ENCODE data around the gene LYPD5. TPM values are rescaled to one million over a fixed set of nuclear protein-coding genes. Genes with fewer than 3 reads are reported as not detected.
A peak's percentile ranks its signal among the peaks of the same experiment; 100 is the strongest.

LYPD5 gene
- total RNA-seq, 4 donors from 2014 or later: 93.8 to 231 (median 117) TPM

GRCh38 chr19:43798026-43798545, 4.2 kb downstream of the LYPD5 start:
- 59% methylated on average over 5 of the region's 5 CpGs; no CpG with 5 or more reads in 1 of the 2 donors for WGBS, 2 donors
- no peak for TF ChIP-seq CTCF (IDR thresholded peaks at IDR 0.05)
- TF ChIP-seq POLR2A (IDR thresholded peaks at IDR 0.05): no peak
- intact Hi-C loops (cut with DNase I; ENCODE audit: low total_unique reads): no loop called here
- H3K4me3 ChIP-seq (ENCODE audit: low read depth, poor library complexity, severe bottlenecking): no peak overlapping the region
- no peak for DNase-seq (ENCODE audit: low spot score in 2 of 2)

GRCh38 chr19:43797556-43797955, 4.7 kb downstream of the LYPD5 start:
- intact Hi-C loops (cut with DNase I; ENCODE audit: low total_unique reads): no loop called here
- TF ChIP-seq CTCF (IDR thresholded peaks at IDR 0.05) (no peak), POLR2A (IDR thresholded peaks at IDR 0.05) (no peak)
- 82 to 90% methylated on average over 7 of the region's 7 CpGs for WGBS, 2 donors
- peak in 1 of 2 donors; percentile 77 for DNase-seq (ENCODE audit: low spot score in 2 of 2)
- no peak overlapping the region for H3K4me3 ChIP-seq (ENCODE audit: low read depth, poor library complexity, severe bottlenecking)

GRCh38 chr19:43797118-43797517, 5.1 kb downstream of the LYPD5 start:
- WGBS, 2 donors: 40 to 65% methylated on average over 6 of the region's 6 CpGs
- no peak overlapping the region for H3K4me3 ChIP-seq (ENCODE audit: low read depth, poor library complexity, severe bottlenecking)
- TF ChIP-seq CTCF (IDR thresholded peaks at IDR 0.05) (no peak), POLR2A (IDR thresholded peaks at IDR 0.05) (no peak)
- peak in 1 of 2 donors; percentile 53 for DNase-seq (ENCODE audit: low spot score in 2 of 2)
- intact Hi-C loops (cut with DNase I; ENCODE audit: low total_unique reads): no loop called here

GRCh38 chr19:43790587-43790986, 11.7 kb downstream of the LYPD5 start:
- H3K4me3 ChIP-seq (ENCODE audit: low read depth, poor library complexity, severe bottlenecking): no peak overlapping the region
- 38 to 40% methylated on average over 3 of the region's 3 CpGs for WGBS, 2 donors
- TF ChIP-seq CTCF (IDR thresholded peaks at IDR 0.05) (no peak), POLR2A (IDR thresholded peaks at IDR 0.05) (no peak)
- DNase-seq (ENCODE audit: low spot score in 2 of 2): no peak
- intact Hi-C loops (cut with DNase I; ENCODE audit: low total_unique reads): no loop called here

- 4 to 10% methylated on average over 3 of the region's 3 CpGs for WGBS, 2 donors
- intact Hi-C loops (cut with DNase I; ENCODE audit: low total_unique reads): no loop called here
Observed at GRCh38 chr19:43789029-43789428, 13.2 kb downstream of the LYPD5 start.

More at GRCh38 chr19:43789029-43789428, 13.2 kb downstream of the LYPD5 start:
- no peak overlapping the region for H3K4me3 ChIP-seq (ENCODE audit: low read depth, poor library complexity, severe bottlenecking)
- TF ChIP-seq POLR2A (IDR thresholded peaks at IDR 0.05) (no peak), CTCF (IDR thresholded peaks at IDR 0.05) (no peak)
- no peak for DNase-seq (ENCODE audit: low spot score in 2 of 2)
